ENCODE data around the gene NANOS2. TPM values are rescaled to one million over a fixed set of nuclear protein-coding genes. Genes with fewer than 3 reads are reported as not detected.
A peak's percentile ranks its signal among the peaks of the same experiment; 100 is the strongest.

NANOS2 gene
- polyA plus RNA-seq, 3 donors, result not detected

DNA sequence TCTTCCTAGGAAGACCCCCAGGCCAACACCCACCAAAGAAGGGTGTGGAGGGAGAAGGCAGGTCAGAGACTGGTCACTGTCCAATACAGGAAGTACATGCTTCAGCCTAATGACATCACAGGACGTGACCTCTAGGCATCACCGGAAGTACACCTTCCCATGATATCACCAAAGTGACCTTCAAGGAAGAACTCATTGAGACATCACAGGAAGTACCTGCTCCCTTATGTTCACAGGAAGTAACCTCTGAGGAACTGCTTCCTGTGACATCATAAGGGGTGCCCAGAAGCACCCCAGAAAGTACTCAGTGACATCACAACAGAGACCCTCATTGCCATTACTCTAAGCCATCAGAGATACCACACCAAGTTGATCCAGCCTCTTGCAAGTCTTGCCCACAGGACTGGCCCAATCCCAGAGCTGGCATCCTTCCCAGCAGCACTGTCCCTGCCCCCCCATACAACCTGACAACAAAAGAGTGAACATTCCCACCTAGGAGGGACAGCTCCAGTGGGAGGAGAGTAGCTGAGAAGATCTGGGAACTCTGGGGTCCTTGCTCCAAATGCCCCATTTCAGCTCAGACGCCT lies 24.2 kb upstream of the NANOS2 start:
- no peak for TF ChIP-seq CTCF (IDR thresholded peaks at IDR 0.05)
- Mint-ChIP-seq H3K4me3 (peak overlapping the region in 1 of 2 donors; percentile 13), H3K36me3 (no peaks in the 10 kb centered on the region), H3K27ac (no peak overlapping the region), H3K4me1 (no peaks in the 10 kb centered on the region), H3K9me3 (peaks cover 0 to 17% (median 10%) of the 10 kb centered on the region in 7 donors), H3K27me3 (ENCODE audit: low read depth in 3 of 3) (peaks cover 27 to 74% (median 60%) of the 10 kb centered on the region in 3 donors)
- DNase-seq, result no peak
- no peaks in the 10 kb centered on the region for H3K36me3 ChIP-seq (replicated peaks in 1 of 2; ENCODE audit: control insufficient read depth in 1 of 2, insufficient read depth in 2 of 2, low read length in 2 of 2)
- H3K9me3 ChIP-seq (replicated peaks in 1 of 2; ENCODE audit: control insufficient read depth in 1 of 2, insufficient read depth in 1 of 2, low read length in 2 of 2), result peaks cover 3 to 9% of the 10 kb centered on the region in 2 donors
- no peaks in the 10 kb centered on the region for H3K4me1 ChIP-seq (ENCODE audit: control insufficient read depth in 1 of 2, insufficient read depth in 2 of 2, low read length in 2 of 2)
- no peak overlapping the region for H3K4me3 ChIP-seq (replicated peaks in 1 of 3; ENCODE audit: low read depth in 2 of 3, low read length in 3 of 3)
- no peak overlapping the region for H3K9ac ChIP-seq (ENCODE audit: insufficient read depth, low read length, poor library complexity, severe bottlenecking)
- H3K27ac ChIP-seq (ENCODE audit: low read depth in 1 of 2, low read length in 2 of 2), result no peak overlapping the region
- H3K4me2 ChIP-seq (replicated peaks; ENCODE audit: extremely low read depth, low read length, poor library complexity, severe bottlenecking), result no peak overlapping the region
- H3K79me2 ChIP-seq (ENCODE audit: insufficient read depth, low read length), result no peaks in the 10 kb centered on the region
- H2AFZ ChIP-seq (ENCODE audit: insufficient read depth, low read depth, low read length, poor library complexity, severe bottlenecking), result no peak overlapping the region
- 61% methylated on average over 2 of the region's 3 CpGs for WGBS (ENCODE audit: insufficient coverage)
- H3K27me3 ChIP-seq (ENCODE audit: control insufficient read depth in 2 of 2, insufficient read depth in 2 of 2, low read length in 2 of 2), result peaks cover 13 to 35% of the 10 kb centered on the region in 2 donors
- intact Hi-C loops (cut with micrococcal nuclease), result no loop called here
- no peaks in the 10 kb centered on the region for H4K20me1 ChIP-seq (ENCODE audit: insufficient read depth, low read length)

DNA sequence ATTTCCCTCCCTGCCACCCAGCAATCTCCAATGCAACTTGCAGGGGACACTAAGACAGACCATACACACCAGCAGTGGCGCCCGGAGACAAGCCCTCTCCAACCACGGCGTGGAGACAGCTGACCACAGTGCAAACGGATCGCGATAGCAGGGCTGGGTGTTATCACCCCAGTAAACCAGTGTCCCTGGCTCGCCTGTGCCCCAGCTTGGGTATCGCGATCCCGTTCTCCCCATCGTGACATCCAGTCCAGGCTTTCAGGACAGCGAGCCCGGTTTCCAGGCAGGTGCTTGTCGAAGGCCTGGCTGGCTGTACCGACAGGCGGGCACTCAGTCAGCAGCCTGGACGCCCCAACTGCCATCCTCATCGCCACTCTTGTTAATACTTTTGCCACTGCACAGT lies 20.7 kb upstream of the NANOS2 start:
- H3K79me2 ChIP-seq (ENCODE audit: insufficient read depth, low read length), result no peaks in the 10 kb centered on the region
- no peaks in the 10 kb centered on the region for H3K36me3 ChIP-seq (replicated peaks in 1 of 2; ENCODE audit: control insufficient read depth in 1 of 2, insufficient read depth in 2 of 2, low read length in 2 of 2)
- no peaks in the 10 kb centered on the region for H4K20me1 ChIP-seq (ENCODE audit: insufficient read depth, low read length)
- no peak overlapping the region for H3K27ac ChIP-seq (ENCODE audit: low read depth in 1 of 2, low read length in 2 of 2)
- H3K4me2 ChIP-seq (replicated peaks; ENCODE audit: extremely low read depth, low read length, poor library complexity, severe bottlenecking), result no peak overlapping the region
- H3K27me3 Mint-ChIP-seq (ENCODE audit: low read depth in 3 of 3), result peaks cover 21 to 61% (median 52%) of the 10 kb centered on the region in 3 donors
- H3K4me1 ChIP-seq (ENCODE audit: control insufficient read depth in 1 of 2, insufficient read depth in 2 of 2, low read length in 2 of 2), result no peaks in the 10 kb centered on the region
- no peak overlapping the region for H3K9ac ChIP-seq (ENCODE audit: insufficient read depth, low read length, poor library complexity, severe bottlenecking)
- H3K9me3 Mint-ChIP-seq, result peaks cover 0 to 15% (median 10%) of the 10 kb centered on the region in 7 donors
- H3K27ac Mint-ChIP-seq, result no peak overlapping the region
- H3K9me3 ChIP-seq (replicated peaks in 1 of 2; ENCODE audit: control insufficient read depth in 1 of 2, insufficient read depth in 1 of 2, low read length in 2 of 2), result peaks cover 3 to 9% of the 10 kb centered on the region in 2 donors
- intact Hi-C loops (cut with micrococcal nuclease), result no loop called here
- peaks cover 9 to 29% of the 10 kb centered on the region in 2 donors for H3K27me3 ChIP-seq (ENCODE audit: control insufficient read depth in 2 of 2, insufficient read depth in 2 of 2, low read length in 2 of 2)
- H3K4me3 Mint-ChIP-seq, result no peak overlapping the region
- DNase-seq, result no peak
- no peak for TF ChIP-seq CTCF (IDR thresholded peaks at IDR 0.05)
- no peak overlapping the region for H2AFZ ChIP-seq (ENCODE audit: insufficient read depth, low read depth, low read length, poor library complexity, severe bottlenecking)
- H3K4me3 ChIP-seq (replicated peaks in 1 of 3; ENCODE audit: low read depth in 2 of 3, low read length in 3 of 3), result no peak overlapping the region
- H3K36me3 Mint-ChIP-seq, result no peaks in the 10 kb centered on the region
- WGBS (ENCODE audit: insufficient coverage), result 80% methylated on average over 13 of the region's 19 CpGs
- H3K4me1 Mint-ChIP-seq, result no peaks in the 10 kb centered on the region
